Rectal smooth muscle tissue (tissue), 1 donor: ENCODE measurements around the gene TAT.
A peak's percentile ranks its signal among the peaks of the same experiment; 100 is the strongest.
"Not testable (repeated sequence)": the region's sequence is repeated elsewhere in the genome, so short reads cannot be mapped to it uniquely, and the experiment has no call there.

ENCODE experiments used
- H3K27ac ChIP-seq: one replicate; pipeline ENCODE4 v1.7.0; 2013; ENCODE audit warnings: low read depth, low read length, inconsistent platforms
- H3K27me3 ChIP-seq: one replicate; pipeline ENCODE4 v1.7.0; 2013; ENCODE audit warnings: low read length; ENCODE audit not compliant: control insufficient read depth, insufficient read depth
- H3K36me3 ChIP-seq: one replicate; pipeline ENCODE4 v1.7.0; 2013; ENCODE audit warnings: low read length; ENCODE audit not compliant: control insufficient read depth, insufficient read depth
- H3K4me1 ChIP-seq: one replicate; pipeline ENCODE4 v1.7.0; 2013; ENCODE audit warnings: low read length; ENCODE audit not compliant: control insufficient read depth, insufficient read depth
- H3K4me3 ChIP-seq: one replicate; pipeline ENCODE4 v1.7.0; 2013; ENCODE audit warnings: low read length
- H3K9ac ChIP-seq: one replicate; pipeline ENCODE4 v1.7.0; 2013; ENCODE audit warnings: low read length

The TAT gene

GRCh38 chr16:71572497-71573116, 4.3 kb downstream of the TAT start:
- H3K27me3 ChIP-seq = no peaks in the 10 kb centered on the region
- H3K36me3 ChIP-seq = no peaks in the 10 kb centered on the region
- H3K27ac ChIP-seq = no peak overlapping the region
- no peaks in the 10 kb centered on the region for H3K4me1 ChIP-seq
- no peak overlapping the region for H3K4me3 ChIP-seq
- H3K9ac ChIP-seq = no peak overlapping the region

- H3K27me3 ChIP-seq = no peaks in the 10 kb centered on the region
- no peak overlapping the region for H3K4me3 ChIP-seq
- H3K4me1 ChIP-seq = no peaks in the 10 kb centered on the region
- H3K36me3 ChIP-seq = no peaks in the 10 kb centered on the region
- H3K27ac ChIP-seq = no peak overlapping the region
- H3K9ac ChIP-seq = no peak overlapping the region
These were observed 6.7 kb downstream of the TAT start for GRCh38 chr16:71570144-71570543.

GRCh38 chr16:71569621-71570020, 7.3 kb downstream of the TAT start:
- no peaks in the 10 kb centered on the region for H3K36me3 ChIP-seq
- no peak overlapping the region for H3K27ac ChIP-seq
- H3K9ac ChIP-seq = no peak overlapping the region
- no peak overlapping the region for H3K4me3 ChIP-seq
- H3K4me1 ChIP-seq = no peaks in the 10 kb centered on the region
- H3K27me3 ChIP-seq = no peaks in the 10 kb centered on the region

- H3K9ac ChIP-seq = no peak overlapping the region
These were observed 8.3 kb downstream of the TAT start for GRCh38 chr16:71568551-71568950.

GRCh38 chr16:71567931-71568330, 9.0 kb downstream of the TAT start:
- H3K4me3 ChIP-seq = no peak overlapping the region
- no peak overlapping the region for H3K9ac ChIP-seq
- H3K4me1 ChIP-seq = peaks cover 6% of the 10 kb centered on the region
- no peak overlapping the region for H3K27ac ChIP-seq
- H3K27me3 ChIP-seq = no peaks in the 10 kb centered on the region
- H3K36me3 ChIP-seq = no peaks in the 10 kb centered on the region

More at GRCh38 chr16:71568551-71568950, 8.3 kb downstream of the TAT start:
- H3K27ac ChIP-seq = no peak overlapping the region
- no peaks in the 10 kb centered on the region for H3K36me3 ChIP-seq
- peaks cover 6% of the 10 kb centered on the region for H3K4me1 ChIP-seq
- no peaks in the 10 kb centered on the region for H3K27me3 ChIP-seq
- H3K4me3 ChIP-seq = no peak overlapping the region

- no peak overlapping the region for H3K9ac ChIP-seq
- no peaks in the 10 kb centered on the region for H3K27me3 ChIP-seq
- H3K36me3 ChIP-seq = no peaks in the 10 kb centered on the region
- H3K4me1 ChIP-seq = peaks cover 6% of the 10 kb centered on the region
- H3K27ac ChIP-seq = no peak overlapping the region
- H3K4me3 ChIP-seq = peak overlapping the region; percentile 59
These were observed 10.8 kb downstream of the TAT start for GRCh38 chr16:71565812-71566700.

- Histone ChIP-seq H3K4me3 (peak overlapping the region; percentile 59), H3K4me1 (peaks cover 6% of the 10 kb centered on the region), H3K36me3 (no peaks in the 10 kb centered on the region), H3K27me3 (no peaks in the 10 kb centered on the region), H3K9ac (no peak overlapping the region), H3K27ac (peak overlapping the region; percentile 25)
These were observed 12.4 kb downstream of the TAT start for GRCh38 chr16:71564335-71564967.

GRCh38 chr16:71562552-71562951, 14.3 kb downstream of the TAT start:
- Histone ChIP-seq H3K9ac (no peak overlapping the region), H3K27ac (no peak overlapping the region), H3K4me1 (peaks cover 6% of the 10 kb centered on the region), H3K36me3 (no peaks in the 10 kb centered on the region), H3K27me3 (no peaks in the 10 kb centered on the region), H3K4me3 (no peak overlapping the region)

- H3K27me3 ChIP-seq, H3K4me3 ChIP-seq, H3K27ac ChIP-seq, H3K36me3 ChIP-seq, H3K4me1 ChIP-seq, H3K9ac ChIP-seq: not testable (repeated sequence)
These were observed 15.0 kb downstream of the TAT start for GRCh38 chr16:71561886-71562285.

GRCh38 chr16:71559855-71560254, 17.0 kb downstream of the TAT start:
- no peak overlapping the region for H3K4me3 ChIP-seq
- H3K9ac ChIP-seq = no peak overlapping the region
- H3K4me1 ChIP-seq = peaks cover 6% of the 10 kb centered on the region
- H3K27ac ChIP-seq = no peak overlapping the region
- H3K27me3 ChIP-seq = no peaks in the 10 kb centered on the region
- H3K36me3 ChIP-seq = no peaks in the 10 kb centered on the region

GRCh38 chr16:71557954-71558582, 18.8 kb downstream of the TAT start:
- no peak overlapping the region for H3K27ac ChIP-seq
- no peaks in the 10 kb centered on the region for H3K4me1 ChIP-seq
- no peaks in the 10 kb centered on the region for H3K27me3 ChIP-seq
- no peak overlapping the region for H3K9ac ChIP-seq
- H3K4me3 ChIP-seq = no peak overlapping the region
- no peaks in the 10 kb centered on the region for H3K36me3 ChIP-seq

GRCh38 chr16:71557299-71557698, 19.6 kb downstream of the TAT start:
- no peaks in the 10 kb centered on the region for H3K36me3 ChIP-seq
- no peaks in the 10 kb centered on the region for H3K4me1 ChIP-seq
- H3K27ac ChIP-seq = no peak overlapping the region
- no peak overlapping the region for H3K9ac ChIP-seq
- H3K27me3 ChIP-seq = no peaks in the 10 kb centered on the region
- H3K4me3 ChIP-seq = no peak overlapping the region
